HepG2 (cell line): ENCODE data around the gene TTC29. TPM values are rescaled to one million over a fixed set of nuclear protein-coding genes. Genes with fewer than 3 reads are reported as not detected.

Experiments used
- ATAC-seq: fragments of 200-7000 bp; cut with Tn5 transposase; 3 replicates; pipeline ENCODE4 v1.9.1; 2020; ENCODE audit warnings: mild to moderate bottlenecking, moderate library complexity
- BruUV-seq: library from RNA; stranded (reverse); fragments of 400-500 nt; replicated peaks from 2 replicates; lab custom pipeline; 2021; lab: Mats Ljungman, UMichigan
- CTCF ChIA-PET: fragments of 300-600 bp; formaldehyde crosslinking; extraction: SDS; loops from one replicate; lab custom pipeline; 2021; ENCODE audit warnings: low total read pairs, inconsistent platforms, low intra/inter-chr PET ratio; lab: Yijun Ruan, JAX
- POLR2A ChIA-PET: fragments of 350-600 bp; sonication (Branson Sonifier 250); formaldehyde crosslinking; loops from one replicate; lab custom pipeline; 2020; ENCODE audit warnings: antibody characterized with exemption, inconsistent platforms; lab: Yijun Ruan, JAX
- DNase-seq: peaks from one replicate; pipeline ENCODE4 v3.0.0-alpha.2; 2015; ENCODE audit warnings: low spot score
- FAIRE-seq: peaks from 3 replicates; lab custom pipeline; 2011; peaks lifted over from hg19 to GRCh38; lab: Jason Lieb, UNC
- H2AFZ ChIP-seq: one replicate; pipeline ENCODE4 v1.6.1; 2011; ENCODE audit warnings: low read length, inconsistent platforms
- H3K27ac ChIP-seq: fragments of 300-600 bp; 3 replicates; pipeline ENCODE4 v1.8.0; 2011; ENCODE audit warnings: mixed run types, mild to moderate bottlenecking, mixed read lengths, low read length, inconsistent platforms; ENCODE audit not compliant: insufficient read depth; ENCODE audit errors: extremely low read length
- H3K27me3 ChIP-seq, 2 experiments: fragments of 200-600 bp in 1 of 2; 2 replicates in 1 of 2; 3 replicates in 1 of 2; pipeline versions ENCODE4 v1.6.0 to v1.8.0; 2011; ENCODE audit warnings: low read length in 2 of 2, mild to moderate bottlenecking in 2 of 2, moderate library complexity in 2 of 2, inconsistent platforms in 1 of 2; ENCODE audit not compliant: insufficient read depth in 2 of 2, control insufficient read depth in 1 of 2
- H3K36me3 ChIP-seq, 2 experiments: fragments of 200-600 bp in 1 of 2; replicated peaks in 1 of 2; 2 replicates in 1 of 2; 3 replicates in 1 of 2; pipeline versions ENCODE4 v1.5.1 to v1.8.0; 2011; ENCODE audit warnings: low read length in 2 of 2, inconsistent platforms in 1 of 2; ENCODE audit not compliant: insufficient read depth in 2 of 2, control insufficient read depth in 1 of 2
- H3K4me1 ChIP-seq: 2 replicates; pipeline ENCODE4 v1.5.1; 2012; ENCODE audit warnings: low read length, inconsistent platforms; ENCODE audit not compliant: insufficient read depth
- H3K4me2 ChIP-seq: 2 replicates; pipeline ENCODE4 v1.6.0; 2011; ENCODE audit warnings: low read depth, low read length, inconsistent platforms
- H3K4me3 ChIP-seq, 3 experiments: fragments of 200-600 bp in 1 of 3; sonication (generic), shearing (Covaris generic) in 1 of 3; replicated peaks in 1 of 3; 2 replicates each; pipeline ENCODE4 v1.5.1; 2011 to 2016; ENCODE audit warnings: low read length in 3 of 3, inconsistent platforms in 2 of 3, low read depth in 2 of 3, mild to moderate bottlenecking in 2 of 3, control low read depth in 1 of 3, mixed read lengths in 1 of 3; ENCODE audit not compliant: insufficient read depth in 1 of 3
- H3K79me2 ChIP-seq: one replicate; pipeline ENCODE4 v1.6.1; 2011; ENCODE audit warnings: low read length, inconsistent platforms; ENCODE audit not compliant: insufficient read depth
- H3K9ac ChIP-seq: 2 replicates; pipeline ENCODE4 v1.6.0; 2011; ENCODE audit warnings: mild to moderate bottlenecking, low read depth, low read length, inconsistent platforms; ENCODE audit not compliant: insufficient read depth
- H3K9me3 ChIP-seq: 2 replicates; pipeline ENCODE4 v1.5.1; 2012; ENCODE audit warnings: mild to moderate bottlenecking, low read length
- H4K20me1 ChIP-seq: 2 replicates; pipeline ENCODE4 v1.6.0; 2011; ENCODE audit warnings: inconsistent platforms, mild to moderate bottlenecking, low read length, moderate library complexity; ENCODE audit not compliant: insufficient read depth
- ATF7 ChIP-seq, 2 experiments: fragments of 450-650 bp in 1 of 2; sonication (generic) in 1 of 2; formaldehyde crosslinking in 1 of 2; IDR thresholded peaks; 2 replicates each; pipeline versions ENCODE4 v1.4.0 to v1.6.1; 2016 to 2020; ENCODE audit warnings: antibody characterized with exemption in 1 of 2, mild to moderate bottlenecking in 1 of 2, missing genetic modification reagents in 1 of 2
- CBFB ChIP-seq: sonication (generic); formaldehyde crosslinking; IDR thresholded peaks from 2 replicates; pipeline ENCODE4 v1.4.0; 2020; ENCODE audit warnings: missing genetic modification reagents
- HOXA7 ChIP-seq: sonication (generic); formaldehyde crosslinking; IDR thresholded peaks from 2 replicates; pipeline ENCODE4 v1.8.1; 2022; ENCODE audit warnings: mild to moderate bottlenecking, missing genetic modification reagents, moderate library complexity
- ISX ChIP-seq: sonication (generic); formaldehyde crosslinking; conservative IDR thresholded peaks from 2 replicates; pipeline ENCODE4 v1.5.0; 2020; ENCODE audit warnings: missing genetic modification reagents
- KAT2B ChIP-seq: fragments of 150-350 bp; IDR thresholded peaks from 2 replicates; pipeline ENCODE4 v1.6.1; 2014; ENCODE audit warnings: low read depth, low read length, borderline replicate concordance
- KLF16 ChIP-seq, 2 experiments: sonication (generic) in 1 of 2; formaldehyde crosslinking in 1 of 2; IDR thresholded peaks; 2 replicates each; pipeline versions ENCODE4 v1.6.1 to v1.8.0; 2016 to 2023; ENCODE audit warnings: missing genetic modification reagents in 2 of 2, missing compliant biosample characterization in 1 of 2
- RAD21 ChIP-seq: fragments of 450-650 bp; formaldehyde crosslinking; IDR thresholded peaks from 2 replicates; pipeline ENCODE4 v1.5.0; 2020; ENCODE audit warnings: mild to moderate bottlenecking
- RNF219 ChIP-seq: sonication (generic); formaldehyde crosslinking; IDR thresholded peaks from 2 replicates; pipeline ENCODE4 v1.5.0; 2020; ENCODE audit warnings: mild to moderate bottlenecking, missing genetic modification reagents
- SSRP1 ChIP-seq: IDR thresholded peaks from 2 replicates; pipeline ENCODE4 v1.6.1; 2016; ENCODE audit warnings: control low read depth
- ZNF333 ChIP-seq: sonication (generic); formaldehyde crosslinking; IDR thresholded peaks from 2 replicates; pipeline ENCODE4 v1.4.0; 2020; ENCODE audit warnings: mild to moderate bottlenecking, missing genetic modification reagents, borderline replicate concordance
- WGBS: methylation state at CpG from one replicate; pipeline ENCODE4 v1.1.6; 2017; ENCODE audit warnings: low lambda C conversion rate; 5-methylcytosine and 5-hydroxymethylcytosine counted together
- in situ Hi-C: cut with HindIII; loops from 2 replicates; pipeline ENCODE4 v1.10.0; 2017; ENCODE audit warnings: low pct_unique_long_range_greater_than_20kb; ENCODE audit not compliant: extremely low pct_ligation_motif_present
- intact Hi-C: fragments of 100-400 bp; cut with micrococcal nuclease; formaldehyde crosslinking; loops from one replicate; pipeline ENCODE4 v1.10.0; 2022; ENCODE audit not compliant: unreplicated experiment
- polyA plus RNA-seq, 8 experiments: library from polyadenylated mRNA; depleted of rRNA in 3 of 8; stranded (reverse) in 7 of 8; unstranded in 1 of 8; fragments of >200 nt; fragmentation: Illumina TruSeq in 4 of 8; extraction: Trizol in 4 of 8; gene quantifications; 2 replicates each; pipeline versions ENCODE4 v1.2.1 to v1.2.3, GENCODE V29; 2011 to 2016; ENCODE audit warnings: low read depth in 4 of 8, missing spikeins in 1 of 8, mixed read lengths in 1 of 8; ENCODE audit not compliant: insufficient read depth in 1 of 8
- total RNA-seq, 5 experiments: library from RNA; depleted of rRNA; stranded (reverse); fragments of >200 nt; fragmentation: Illumina TruSeq; extraction: Trizol; gene quantifications; 2 replicates each; pipeline ENCODE4 v1.2.3, GENCODE V29; 2016; ENCODE audit warnings: low read depth in 1 of 5
- TF ChIP-seq, protein P1 (sequence below): sonication (generic); formaldehyde crosslinking; IDR thresholded peaks from 2 replicates; pipeline ENCODE4 v1.5.0; 2020; ENCODE audit warnings: mild to moderate bottlenecking, missing genetic modification reagents, borderline replicate concordance

TTC29 gene
- total and polyA plus RNA-seq, 2 of the 13 experiments (the other 11 are each of a cell fraction or from before 2014, with no cell fraction given): not detected

DNA sequence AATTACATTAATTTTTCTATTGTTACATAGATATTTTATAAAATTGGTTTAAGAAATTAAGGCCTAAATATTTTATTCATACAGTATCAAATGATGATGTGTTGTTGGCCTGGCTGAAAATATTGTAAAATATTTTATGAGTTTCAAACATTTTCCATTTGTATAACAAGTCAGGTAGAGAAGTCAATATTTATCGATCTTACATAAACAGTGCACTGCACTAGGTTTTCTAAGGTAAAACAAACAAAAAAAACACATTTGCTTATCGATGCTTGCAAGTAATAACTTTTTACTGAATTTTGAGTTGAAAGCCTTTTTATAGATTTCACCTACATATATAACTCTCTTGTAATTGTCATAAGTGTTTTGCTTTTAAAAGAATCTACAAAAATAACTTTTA lies 7.2 kb upstream of the TTC29 start:
- H3K4me3 ChIP-seq: no peak overlapping the region
- no peak for FAIRE-seq
- no peaks in the 10 kb centered on the region for H3K9me3 ChIP-seq
- no peak overlapping the region for H3K4me2 ChIP-seq
- H4K20me1 ChIP-seq: no peaks in the 10 kb centered on the region
- H2AFZ ChIP-seq: no peak overlapping the region
- WGBS: 0% methylated on average over 2 of the region's 2 CpGs
- H3K79me2 ChIP-seq: no peaks in the 10 kb centered on the region
- H3K4me1 ChIP-seq: no peaks in the 10 kb centered on the region
- H3K36me3 ChIP-seq: no peaks in the 10 kb centered on the region
- no peak overlapping the region for H3K27ac ChIP-seq
- intact Hi-C loops (no loop called here), in situ Hi-C loops (no loop called here)
- ChIA-PET CTCF (no interaction called here), POLR2A (no interaction called here)
- no peaks in the 10 kb centered on the region; a peak in 1 of 5 replicates for H3K27me3 ChIP-seq
- H3K9ac ChIP-seq: no peak overlapping the region
- no peak for ATAC-seq
- BruUV-seq: no TSS peak
- TF ChIP-seq ATF7 (IDR thresholded peaks at IDR 0.05) (no peak), ATF7 (CRISPR knock-in tag; IDR thresholded peaks at IDR 0.05) (no peak), KAT2B (peak; percentile 89)
- no peak for DNase-seq

- BruUV-seq: no TSS peak
- no peak for FAIRE-seq
- TF ChIP-seq ZNF333 (CRISPR knock-in tag) (no peak), HOXA7 (CRISPR knock-in tag) (no peak), KLF16 (CRISPR knock-in tag; IDR thresholded peaks at IDR 0.05) (no peak), CBFB (CRISPR knock-in tag) (no peak), SSRP1 (no peak), RNF219 (CRISPR knock-in tag) (no peak), ISX (no peak), RAD21 (CRISPR knock-in tag) (no peak)
- TF ChIP-seq, protein P1, sequence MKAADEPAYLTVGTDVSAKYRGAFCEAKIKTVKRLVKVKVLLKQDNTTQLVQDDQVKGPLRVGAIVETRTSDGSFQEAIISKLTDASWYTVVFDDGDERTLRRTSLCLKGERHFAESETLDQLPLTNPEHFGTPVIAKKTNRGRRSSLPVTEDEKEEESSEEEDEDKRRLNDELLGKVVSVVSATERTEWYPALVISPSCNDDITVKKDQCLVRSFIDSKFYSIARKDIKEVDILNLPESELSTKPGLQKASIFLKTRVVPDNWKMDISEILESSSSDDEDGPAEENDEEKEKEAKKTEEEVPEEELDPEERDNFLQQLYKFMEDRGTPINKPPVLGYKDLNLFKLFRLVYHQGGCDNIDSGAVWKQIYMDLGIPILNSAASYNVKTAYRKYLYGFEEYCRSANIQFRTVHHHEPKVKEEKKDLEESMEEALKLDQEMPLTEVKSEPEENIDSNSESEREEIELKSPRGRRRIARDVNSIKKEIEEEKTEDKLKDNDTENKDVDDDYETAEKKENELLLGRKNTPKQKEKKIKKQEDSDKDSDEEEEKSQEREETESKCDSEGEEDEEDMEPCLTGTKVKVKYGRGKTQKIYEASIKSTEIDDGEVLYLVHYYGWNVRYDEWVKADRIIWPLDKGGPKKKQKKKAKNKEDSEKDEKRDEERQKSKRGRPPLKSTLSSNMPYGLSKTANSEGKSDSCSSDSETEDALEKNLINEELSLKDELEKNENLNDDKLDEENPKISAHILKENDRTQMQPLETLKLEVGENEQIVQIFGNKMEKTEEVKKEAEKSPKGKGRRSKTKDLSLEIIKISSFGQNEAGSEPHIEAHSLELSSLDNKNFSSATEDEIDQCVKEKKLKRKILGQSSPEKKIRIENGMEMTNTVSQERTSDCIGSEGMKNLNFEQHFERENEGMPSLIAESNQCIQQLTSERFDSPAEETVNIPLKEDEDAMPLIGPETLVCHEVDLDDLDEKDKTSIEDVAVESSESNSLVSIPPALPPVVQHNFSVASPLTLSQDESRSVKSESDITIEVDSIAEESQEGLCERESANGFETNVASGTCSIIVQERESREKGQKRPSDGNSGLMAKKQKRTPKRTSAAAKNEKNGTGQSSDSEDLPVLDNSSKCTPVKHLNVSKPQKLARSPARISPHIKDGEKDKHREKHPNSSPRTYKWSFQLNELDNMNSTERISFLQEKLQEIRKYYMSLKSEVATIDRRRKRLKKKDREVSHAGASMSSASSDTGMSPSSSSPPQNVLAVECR (CRISPR knock-in tag): no peak
Measured at GRCh38 chr4:146949559-146949958, 3.9 kb upstream of the TTC29 start.

More at GRCh38 chr4:146949559-146949958, 3.9 kb upstream of the TTC29 start:
- intact Hi-C loops: no loop called here
- Histone ChIP-seq H3K9me3 (no peaks in the 10 kb centered on the region), H2AFZ (no peak overlapping the region), H3K4me1 (peaks cover 7% of the 10 kb centered on the region), H3K36me3 (no peaks in the 10 kb centered on the region), H3K4me2 (no peak overlapping the region), H3K9ac (no peak overlapping the region), H3K27ac (no peak overlapping the region), H3K4me3 (no peak overlapping the region), H4K20me1 (no peaks in the 10 kb centered on the region), H3K27me3 (peaks cover 0 to 8% of the 10 kb centered on the region in 2 experiments; a peak in 3 of 5 replicates), H3K79me2 (no peaks in the 10 kb centered on the region)
- ChIA-PET POLR2A (no interaction called here), CTCF (no interaction called here)
- ATAC-seq (no peak), DNase-seq (no peak)
- in situ Hi-C loops: no loop called here
